GM10248 (cell line): ENCODE results near the gene TRAPPC8.
A peak's percentile ranks its signal among the peaks of the same experiment; 100 is the strongest.

Experiments
- CTCF ChIA-PET: fragments of 300-600 bp; sonication (Branson Sonifier 250); formaldehyde crosslinking; extraction: SDS; loops from one replicate; lab custom pipeline; 2021; ENCODE audit warnings: antibody characterized with exemption; lab: Yijun Ruan, JAX
- POLR2A ChIA-PET: fragments of 350-650 bp; sonication (Branson Sonifier 250); formaldehyde crosslinking; extraction: SDS; loops from one replicate; lab custom pipeline; 2020; ENCODE audit warnings: antibody characterized with exemption; lab: Yijun Ruan, JAX
- DNase-seq: peaks from one replicate; pipeline ENCODE4 v3.0.0; 2012; ENCODE audit errors: extremely low spot score
- TF ChIP-seq, protein P1 (sequence below): IDR thresholded peaks from 2 replicates; pipeline ENCODE4 v1.5.1; 2012; ENCODE audit warnings: mild to moderate bottlenecking, low read depth; ENCODE audit errors: extremely low read depth, missing control alignments, control extremely low read depth

Gene TRAPPC8, protein sequence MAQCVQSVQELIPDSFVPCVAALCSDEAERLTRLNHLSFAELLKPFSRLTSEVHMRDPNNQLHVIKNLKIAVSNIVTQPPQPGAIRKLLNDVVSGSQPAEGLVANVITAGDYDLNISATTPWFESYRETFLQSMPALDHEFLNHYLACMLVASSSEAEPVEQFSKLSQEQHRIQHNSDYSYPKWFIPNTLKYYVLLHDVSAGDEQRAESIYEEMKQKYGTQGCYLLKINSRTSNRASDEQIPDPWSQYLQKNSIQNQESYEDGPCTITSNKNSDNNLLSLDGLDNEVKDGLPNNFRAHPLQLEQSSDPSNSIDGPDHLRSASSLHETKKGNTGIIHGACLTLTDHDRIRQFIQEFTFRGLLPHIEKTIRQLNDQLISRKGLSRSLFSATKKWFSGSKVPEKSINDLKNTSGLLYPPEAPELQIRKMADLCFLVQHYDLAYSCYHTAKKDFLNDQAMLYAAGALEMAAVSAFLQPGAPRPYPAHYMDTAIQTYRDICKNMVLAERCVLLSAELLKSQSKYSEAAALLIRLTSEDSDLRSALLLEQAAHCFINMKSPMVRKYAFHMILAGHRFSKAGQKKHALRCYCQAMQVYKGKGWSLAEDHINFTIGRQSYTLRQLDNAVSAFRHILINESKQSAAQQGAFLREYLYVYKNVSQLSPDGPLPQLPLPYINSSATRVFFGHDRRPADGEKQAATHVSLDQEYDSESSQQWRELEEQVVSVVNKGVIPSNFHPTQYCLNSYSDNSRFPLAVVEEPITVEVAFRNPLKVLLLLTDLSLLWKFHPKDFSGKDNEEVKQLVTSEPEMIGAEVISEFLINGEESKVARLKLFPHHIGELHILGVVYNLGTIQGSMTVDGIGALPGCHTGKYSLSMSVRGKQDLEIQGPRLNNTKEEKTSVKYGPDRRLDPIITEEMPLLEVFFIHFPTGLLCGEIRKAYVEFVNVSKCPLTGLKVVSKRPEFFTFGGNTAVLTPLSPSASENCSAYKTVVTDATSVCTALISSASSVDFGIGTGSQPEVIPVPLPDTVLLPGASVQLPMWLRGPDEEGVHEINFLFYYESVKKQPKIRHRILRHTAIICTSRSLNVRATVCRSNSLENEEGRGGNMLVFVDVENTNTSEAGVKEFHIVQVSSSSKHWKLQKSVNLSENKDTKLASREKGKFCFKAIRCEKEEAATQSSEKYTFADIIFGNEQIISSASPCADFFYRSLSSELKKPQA (N-terminal part only)

DNA sequence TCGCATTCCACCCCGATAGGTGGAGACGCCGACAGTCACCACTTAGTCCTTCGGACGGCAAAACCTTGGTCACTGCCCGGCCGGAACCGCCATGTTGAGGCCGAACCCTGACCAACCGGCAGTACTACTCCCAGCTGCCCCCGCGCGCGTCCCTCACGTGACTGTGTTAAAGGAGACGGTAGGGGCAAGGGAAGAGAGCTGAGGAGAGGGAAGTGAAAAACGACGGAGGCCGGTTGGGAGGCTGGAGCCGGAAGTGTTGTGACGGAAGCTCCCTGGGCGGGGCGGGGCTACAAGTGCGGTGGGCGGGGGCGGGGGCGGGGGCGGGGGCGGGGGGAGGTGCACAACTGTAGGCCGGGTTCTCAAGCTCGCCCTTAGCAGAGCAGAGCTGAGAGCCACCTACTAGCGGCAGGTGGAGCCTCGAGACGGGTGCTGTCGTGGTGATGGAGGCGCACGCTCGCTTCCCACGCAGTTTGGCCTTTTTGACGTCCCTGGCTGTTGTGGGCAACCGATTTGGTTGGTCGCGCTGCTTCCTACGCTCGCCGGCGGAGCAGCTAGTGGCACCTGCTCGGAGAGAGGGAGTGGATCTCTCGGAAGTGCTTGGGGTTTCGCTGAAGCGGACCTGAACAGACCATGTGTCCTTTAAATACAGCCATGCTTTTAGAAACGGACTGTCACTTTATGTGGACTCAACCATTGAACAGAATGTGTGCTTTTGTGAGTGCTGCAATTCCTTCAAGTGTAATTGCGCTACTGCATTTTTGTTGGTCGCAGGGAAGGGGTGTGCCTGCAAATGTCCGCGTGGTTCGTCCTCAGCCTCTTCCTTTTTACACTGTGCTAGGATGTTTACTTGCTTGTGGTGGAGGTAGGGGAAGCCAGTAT is at the start of gene TRAPPC8:
Gene TRAPPC8, minus strand, starts transcription at position 130 of the 879 bp plus-strand sequence. CDS start 364 bp downstream, outside the sequence.
- ChIA-PET CTCF (interaction anchor here (0.6 to 1.9 kb wide), 5 partner anchors 13 to 258 kb away, joined by 3 to 9 read pairs (median 6); partner anchors contain the start of gene B4GALT6), POLR2A (interaction anchor here (0.6 to 2.4 kb wide), 7 partner anchors 22 to 1459 kb away, joined by 3 to 9 read pairs (median 5); partner anchors contain the start of genes RNF125 and RNF138)
- DNase-seq = peak; percentile 96
- TF ChIP-seq, protein P1, sequence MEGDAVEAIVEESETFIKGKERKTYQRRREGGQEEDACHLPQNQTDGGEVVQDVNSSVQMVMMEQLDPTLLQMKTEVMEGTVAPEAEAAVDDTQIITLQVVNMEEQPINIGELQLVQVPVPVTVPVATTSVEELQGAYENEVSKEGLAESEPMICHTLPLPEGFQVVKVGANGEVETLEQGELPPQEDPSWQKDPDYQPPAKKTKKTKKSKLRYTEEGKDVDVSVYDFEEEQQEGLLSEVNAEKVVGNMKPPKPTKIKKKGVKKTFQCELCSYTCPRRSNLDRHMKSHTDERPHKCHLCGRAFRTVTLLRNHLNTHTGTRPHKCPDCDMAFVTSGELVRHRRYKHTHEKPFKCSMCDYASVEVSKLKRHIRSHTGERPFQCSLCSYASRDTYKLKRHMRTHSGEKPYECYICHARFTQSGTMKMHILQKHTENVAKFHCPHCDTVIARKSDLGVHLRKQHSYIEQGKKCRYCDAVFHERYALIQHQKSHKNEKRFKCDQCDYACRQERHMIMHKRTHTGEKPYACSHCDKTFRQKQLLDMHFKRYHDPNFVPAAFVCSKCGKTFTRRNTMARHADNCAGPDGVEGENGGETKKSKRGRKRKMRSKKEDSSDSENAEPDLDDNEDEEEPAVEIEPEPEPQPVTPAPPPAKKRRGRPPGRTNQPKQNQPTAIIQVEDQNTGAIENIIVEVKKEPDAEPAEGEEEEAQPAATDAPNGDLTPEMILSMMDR = peak; percentile 37

DNA sequence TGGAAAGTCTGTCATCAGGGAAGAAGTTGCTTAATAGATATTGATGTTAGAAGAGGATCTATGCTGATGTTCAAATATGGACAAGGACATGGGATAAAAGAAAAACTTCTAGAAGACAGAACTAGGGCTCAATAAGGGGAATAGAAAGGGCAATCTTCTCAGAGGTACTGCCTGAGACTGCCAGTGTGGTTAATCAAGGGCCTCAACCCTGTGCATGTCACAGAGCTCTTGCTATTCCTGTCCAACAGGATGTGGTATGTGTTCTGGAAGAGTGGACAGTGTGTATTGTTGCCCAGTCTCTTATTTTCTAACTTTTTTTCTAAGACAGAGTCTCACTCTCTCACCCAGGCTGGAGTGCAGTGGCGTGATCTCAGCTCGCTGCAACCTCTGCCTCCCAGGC is 47.9 kb upstream of the TRAPPC8 start:
- DNase-seq = peak; percentile 41
- CTCF ChIA-PET = no interaction called here
- POLR2A ChIA-PET = no interaction called here
- TF ChIP-seq, protein P1 = no peak

DNA sequence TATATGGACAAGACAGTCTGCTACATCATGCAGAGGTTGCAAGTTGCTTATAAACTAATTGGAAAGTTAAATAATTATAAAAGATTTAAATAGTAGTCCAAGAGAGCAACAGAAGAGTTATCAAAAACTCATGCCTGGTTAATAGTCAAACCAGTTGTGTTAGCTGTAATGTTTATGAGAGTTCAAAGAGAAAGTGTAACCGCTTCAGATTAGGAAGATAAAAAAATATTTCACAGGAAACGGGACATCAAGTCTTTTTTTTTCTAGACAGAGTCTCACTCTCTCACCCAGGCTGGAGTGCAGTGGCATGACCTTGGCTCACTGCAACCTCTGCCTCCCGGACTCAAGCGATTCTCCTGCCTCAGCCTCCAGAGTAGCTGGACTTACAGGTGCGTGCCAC is 41.0 kb upstream of the TRAPPC8 start:
- TF ChIP-seq, protein P1 = no peak
- no peak for DNase-seq
- ChIA-PET POLR2A (no interaction called here), CTCF (no interaction called here)

DNA sequence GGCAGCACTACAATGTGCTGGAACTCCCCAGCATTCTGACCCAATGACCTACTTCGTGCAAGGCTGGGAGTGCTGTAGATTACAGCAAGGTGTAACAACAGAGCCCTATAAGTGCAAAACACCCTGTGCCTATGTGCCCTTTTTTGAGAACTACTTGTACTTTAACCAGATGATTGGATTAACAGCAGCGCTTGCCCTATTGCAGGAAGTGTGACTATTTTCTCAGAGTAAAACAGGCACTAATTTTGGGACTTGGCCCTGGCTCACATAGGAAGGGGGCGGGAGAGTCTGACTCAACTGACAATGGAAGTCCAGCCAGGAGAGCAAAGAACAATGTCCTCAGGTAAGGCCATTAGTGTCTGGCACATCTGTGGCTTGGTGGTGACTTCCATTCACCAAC is 40.1 kb upstream of the TRAPPC8 start:
- ChIA-PET CTCF (no interaction called here), POLR2A (no interaction called here)
- DNase-seq = no peak
- TF ChIP-seq, protein P1 = no peak

DNA sequence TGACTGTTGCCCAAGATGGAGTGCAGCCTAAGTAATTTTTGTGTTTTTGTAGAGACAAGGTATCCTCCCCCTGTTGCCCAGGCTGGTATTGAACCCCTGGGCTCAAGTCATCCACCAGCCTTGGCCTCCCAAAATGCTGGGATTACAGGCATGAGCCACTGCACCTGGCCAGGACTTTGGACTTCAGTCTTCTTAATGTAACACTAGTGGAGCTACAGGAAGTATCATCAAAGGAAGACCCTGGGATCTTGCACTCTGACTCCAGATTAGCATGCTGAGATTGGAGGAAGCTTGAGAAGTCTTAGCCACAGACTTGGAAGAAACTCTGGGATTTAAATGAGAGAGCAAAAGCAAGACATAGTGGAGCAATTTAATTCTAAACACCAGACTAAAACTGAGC is 37.9 kb upstream of the TRAPPC8 start:
- no peak for DNase-seq
- ChIA-PET CTCF (no interaction called here), POLR2A (no interaction called here)
- TF ChIP-seq, protein P1 = no peak
